ENCODE results near the gene HAUS7.

The HAUS7 gene

DNA sequence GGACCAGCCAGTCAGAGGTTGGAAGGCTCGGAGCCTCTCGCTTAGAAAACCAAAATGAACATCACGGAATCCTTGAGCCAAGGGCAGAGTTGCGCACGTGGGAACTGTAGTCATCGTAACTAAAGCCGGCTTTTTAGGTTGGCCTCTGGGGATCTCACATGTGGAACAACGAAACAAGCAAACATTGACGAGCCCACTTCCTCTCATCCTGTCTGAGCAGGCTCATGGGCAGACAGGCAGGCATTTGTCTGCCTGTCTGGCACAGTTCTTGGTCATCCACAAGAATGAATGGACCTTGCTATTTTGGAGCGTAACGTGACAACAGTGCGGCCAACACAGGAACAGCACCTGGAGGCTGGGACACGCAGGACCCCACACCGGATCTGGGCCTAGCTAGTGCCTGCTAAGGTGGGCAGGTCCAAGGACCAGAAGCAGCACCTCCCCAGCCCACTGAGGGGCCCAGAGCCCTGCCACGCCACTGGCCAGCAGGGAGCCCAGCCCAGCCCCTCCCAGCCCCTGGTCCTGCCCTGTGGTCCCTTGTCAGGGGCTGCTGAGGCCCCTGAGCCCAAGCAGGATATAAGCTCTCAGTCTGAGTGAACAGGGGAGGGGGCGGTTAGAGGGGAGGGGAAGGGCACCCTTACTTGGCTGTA lies 15.3 kb downstream of the HAUS7 start:
- no peak for TF ChIP-seq ISL1 (CRISPR knock-in tag; IDR thresholded peaks at IDR 0.05)
- ATAC-seq: no peak

DNA sequence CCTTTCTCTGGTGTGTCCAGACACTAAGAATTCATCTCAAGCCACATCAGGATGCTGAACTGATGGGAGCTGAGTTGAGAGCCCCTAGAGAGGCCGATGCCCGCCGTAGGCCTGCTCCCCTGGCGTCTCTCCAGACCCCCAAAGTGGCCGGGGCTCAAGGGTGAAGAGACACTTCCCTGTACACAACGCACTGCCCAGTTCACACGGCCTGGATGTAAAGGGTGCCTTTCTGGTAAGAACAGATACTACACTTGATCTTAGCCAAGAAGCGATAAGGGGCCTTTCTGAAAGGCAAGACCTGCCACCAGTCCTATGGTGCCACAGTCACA lies 19.5 kb downstream of the HAUS7 start:
- ATAC-seq: no peak
- TF ChIP-seq ZFP30 (CRISPR knock-in tag; IDR thresholded peaks at IDR 0.05) (no peak), TOX (CRISPR knock-in tag; IDR thresholded peaks at IDR 0.05; ENCODE audit: borderline replicate concordance) (no peak), ZFP3 (CRISPR knock-in tag; IDR thresholded peaks at IDR 0.05) (no peak), ZNF565 (CRISPR knock-in tag; conservative IDR thresholded peaks at IDR 0.05; ENCODE audit: low read depth) (no peak), BACH2 (CRISPR knock-in tag; IDR thresholded peaks at IDR 0.05; ENCODE audit: borderline replicate concordance) (no peak), OSR1 (CRISPR knock-in tag; IDR thresholded peaks at IDR 0.05) (no peak), ZNF70 (CRISPR knock-in tag; IDR thresholded peaks at IDR 0.05) (no peak)

DNA sequence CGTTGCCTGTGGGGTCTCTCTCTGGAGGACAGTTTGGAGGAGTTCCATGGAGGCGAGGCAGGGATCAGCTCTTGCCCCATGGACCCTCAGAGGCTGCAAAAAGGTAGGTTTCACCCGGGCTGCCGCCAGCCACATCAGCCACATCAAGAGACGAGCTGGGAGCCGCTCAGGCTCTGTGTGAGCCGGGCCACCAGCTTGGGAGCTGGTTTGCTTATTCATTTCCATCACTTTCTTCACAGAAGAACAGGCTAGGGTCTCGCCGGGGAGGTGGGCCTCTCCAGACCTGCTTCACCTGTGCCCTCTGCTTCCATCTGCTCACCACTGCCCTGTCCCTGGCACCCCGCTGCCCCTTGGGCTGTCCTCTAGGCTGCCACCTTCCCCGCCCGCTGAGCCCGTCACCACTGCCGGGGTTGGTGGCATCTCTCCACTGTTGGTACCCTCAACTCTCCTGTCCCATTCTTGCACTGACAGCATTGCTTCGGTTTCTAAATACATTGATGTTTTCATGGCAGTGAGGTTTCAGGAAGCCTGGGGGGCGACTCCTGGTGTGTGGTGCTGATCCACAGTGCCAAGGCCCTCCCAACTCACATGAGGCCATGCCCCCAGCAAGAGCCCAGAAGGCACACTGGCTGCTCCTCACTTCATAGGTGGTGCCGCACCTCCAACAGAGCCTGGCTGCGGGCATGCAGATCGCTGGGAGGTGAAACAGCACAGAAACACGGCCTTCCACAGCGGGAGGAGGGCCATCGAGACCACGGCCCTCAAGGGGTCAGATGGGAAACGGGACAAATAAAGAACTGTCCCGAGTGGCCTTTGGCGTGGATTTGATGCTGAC lies 20.0 kb downstream of the HAUS7 start:
- ATAC-seq: no peak
- TF ChIP-seq OSR1 (CRISPR knock-in tag; IDR thresholded peaks at IDR 0.05) (no peak), ARNTL (CRISPR knock-in tag; IDR thresholded peaks at IDR 0.05; ENCODE audit: borderline replicate concordance, low read depth) (no peak), BACH2 (CRISPR knock-in tag; IDR thresholded peaks at IDR 0.05; ENCODE audit: borderline replicate concordance) (no peak), GLIS3 (CRISPR knock-in tag; IDR thresholded peaks at IDR 0.05) (no peak), ZFP3 (CRISPR knock-in tag; IDR thresholded peaks at IDR 0.05) (no peak)
- TF ChIP-seq, protein P1, sequence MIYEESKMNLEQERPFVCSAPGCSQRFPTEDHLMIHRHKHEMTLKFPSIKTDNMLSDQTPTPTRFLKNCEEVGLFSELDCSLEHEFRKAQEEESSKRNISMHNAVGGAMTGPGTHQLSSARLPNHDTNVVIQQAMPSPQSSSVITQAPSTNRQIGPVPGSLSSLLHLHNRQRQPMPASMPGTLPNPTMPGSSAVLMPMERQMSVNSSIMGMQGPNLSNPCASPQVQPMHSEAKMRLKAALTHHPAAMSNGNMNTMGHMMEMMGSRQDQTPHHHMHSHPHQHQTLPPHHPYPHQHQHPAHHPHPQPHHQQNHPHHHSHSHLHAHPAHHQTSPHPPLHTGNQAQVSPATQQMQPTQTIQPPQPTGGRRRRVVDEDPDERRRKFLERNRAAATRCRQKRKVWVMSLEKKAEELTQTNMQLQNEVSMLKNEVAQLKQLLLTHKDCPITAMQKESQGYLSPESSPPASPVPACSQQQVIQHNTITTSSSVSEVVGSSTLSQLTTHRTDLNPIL (CRISPR knock-in tag; IDR thresholded peaks at IDR 0.05; ENCODE audit: low read depth): no peak
- TF ChIP-seq, protein P2, sequence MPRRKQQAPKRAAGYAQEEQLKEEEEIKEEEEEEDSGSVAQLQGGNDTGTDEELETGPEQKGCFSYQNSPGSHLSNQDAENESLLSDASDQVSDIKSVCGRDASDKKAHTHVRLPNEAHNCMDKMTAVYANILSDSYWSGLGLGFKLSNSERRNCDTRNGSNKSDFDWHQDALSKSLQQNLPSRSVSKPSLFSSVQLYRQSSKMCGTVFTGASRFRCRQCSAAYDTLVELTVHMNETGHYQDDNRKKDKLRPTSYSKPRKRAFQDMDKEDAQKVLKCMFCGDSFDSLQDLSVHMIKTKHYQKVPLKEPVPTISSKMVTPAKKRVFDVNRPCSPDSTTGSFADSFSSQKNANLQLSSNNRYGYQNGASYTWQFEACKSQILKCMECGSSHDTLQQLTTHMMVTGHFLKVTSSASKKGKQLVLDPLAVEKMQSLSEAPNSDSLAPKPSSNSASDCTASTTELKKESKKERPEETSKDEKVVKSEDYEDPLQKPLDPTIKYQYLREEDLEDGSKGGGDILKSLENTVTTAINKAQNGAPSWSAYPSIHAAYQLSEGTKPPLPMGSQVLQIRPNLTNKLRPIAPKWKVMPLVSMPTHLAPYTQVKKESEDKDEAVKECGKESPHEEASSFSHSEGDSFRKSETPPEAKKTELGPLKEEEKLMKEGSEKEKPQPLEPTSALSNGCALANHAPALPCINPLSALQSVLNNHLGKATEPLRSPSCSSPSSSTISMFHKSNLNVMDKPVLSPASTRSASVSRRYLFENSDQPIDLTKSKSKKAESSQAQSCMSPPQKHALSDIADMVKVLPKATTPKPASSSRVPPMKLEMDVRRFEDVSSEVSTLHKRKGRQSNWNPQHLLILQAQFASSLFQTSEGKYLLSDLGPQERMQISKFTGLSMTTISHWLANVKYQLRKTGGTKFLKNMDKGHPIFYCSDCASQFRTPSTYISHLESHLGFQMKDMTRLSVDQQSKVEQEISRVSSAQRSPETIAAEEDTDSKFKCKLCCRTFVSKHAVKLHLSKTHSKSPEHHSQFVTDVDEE (CRISPR knock-in tag; IDR thresholded peaks at IDR 0.05): no peak
- TF ChIP-seq, protein P3, sequence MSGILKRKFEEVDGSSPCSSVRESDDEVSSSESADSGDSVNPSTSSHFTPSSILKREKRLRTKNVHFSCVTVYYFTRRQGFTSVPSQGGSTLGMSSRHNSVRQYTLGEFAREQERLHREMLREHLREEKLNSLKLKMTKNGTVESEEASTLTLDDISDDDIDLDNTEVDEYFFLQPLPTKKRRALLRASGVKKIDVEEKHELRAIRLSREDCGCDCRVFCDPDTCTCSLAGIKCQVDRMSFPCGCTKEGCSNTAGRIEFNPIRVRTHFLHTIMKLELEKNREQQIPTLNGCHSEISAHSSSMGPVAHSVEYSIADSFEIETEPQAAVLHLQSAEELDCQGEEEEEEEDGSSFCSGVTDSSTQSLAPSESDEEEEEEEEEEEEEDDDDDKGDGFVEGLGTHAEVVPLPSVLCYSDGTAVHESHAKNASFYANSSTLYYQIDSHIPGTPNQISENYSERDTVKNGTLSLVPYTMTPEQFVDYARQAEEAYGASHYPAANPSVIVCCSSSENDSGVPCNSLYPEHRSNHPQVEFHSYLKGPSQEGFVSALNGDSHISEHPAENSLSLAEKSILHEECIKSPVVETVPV (CRISPR knock-in tag; IDR thresholded peaks at IDR 0.05): no peak

DNA sequence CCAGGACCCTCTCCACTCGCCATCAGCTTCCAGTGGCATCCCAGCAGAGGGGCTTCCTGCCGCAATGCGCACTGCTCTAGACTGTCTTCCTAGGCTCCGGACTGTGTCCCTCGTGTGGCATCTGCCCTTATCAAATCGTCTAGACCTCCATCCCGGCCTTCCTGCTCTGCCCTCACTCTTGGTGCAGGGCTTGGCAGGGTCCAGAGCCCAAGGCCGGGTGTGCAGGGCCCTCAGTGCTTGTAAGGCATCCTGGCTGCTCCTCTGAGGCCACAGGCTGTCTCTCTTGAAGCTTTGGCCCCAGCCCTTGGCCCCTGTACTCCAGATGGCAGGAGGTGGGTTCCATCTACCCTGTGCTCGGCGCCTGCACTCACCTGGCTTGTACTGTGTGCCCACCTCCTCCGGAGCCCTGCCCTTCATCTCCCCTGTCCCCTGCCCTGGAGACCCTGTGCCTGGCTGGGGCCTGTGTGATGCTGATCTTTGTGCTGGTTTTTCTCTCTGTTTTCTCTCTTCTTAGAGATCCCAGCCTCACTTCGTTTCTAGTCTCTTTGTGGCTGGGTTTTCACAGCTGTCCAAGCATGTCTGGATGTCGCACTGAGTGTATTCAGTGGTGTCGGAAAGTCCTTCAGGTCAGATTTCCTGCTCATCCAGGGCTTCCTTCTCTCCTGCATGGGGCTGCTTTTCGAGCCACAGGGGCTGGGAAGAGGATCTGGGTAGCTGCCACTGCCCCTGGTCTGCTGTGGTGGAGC lies 20.8 kb downstream of the HAUS7 start:
- no peak for TF ChIP-seq ZFP3 (CRISPR knock-in tag; IDR thresholded peaks at IDR 0.05)
- no peak for TF ChIP-seq ZNF8 (CRISPR knock-in tag; IDR thresholded peaks at IDR 0.05)
- TF ChIP-seq ARNTL (CRISPR knock-in tag; IDR thresholded peaks at IDR 0.05; ENCODE audit: borderline replicate concordance, low read depth): no peak
- TF ChIP-seq BACH2 (CRISPR knock-in tag; IDR thresholded peaks at IDR 0.05; ENCODE audit: borderline replicate concordance): no peak
- TF ChIP-seq, protein P1 (CRISPR knock-in tag; IDR thresholded peaks at IDR 0.05; ENCODE audit: low read depth): no peak
- no peak for TF ChIP-seq SNAI2 (CRISPR knock-in tag; IDR thresholded peaks at IDR 0.05)
- no peak for TF ChIP-seq ZFP30 (CRISPR knock-in tag; IDR thresholded peaks at IDR 0.05)
- TF ChIP-seq ZC3H10 (CRISPR knock-in tag; IDR thresholded peaks at IDR 0.05): no peak
- no peak for TF ChIP-seq ZNF70 (CRISPR knock-in tag; IDR thresholded peaks at IDR 0.05)
- TF ChIP-seq OSR1 (CRISPR knock-in tag; IDR thresholded peaks at IDR 0.05): no peak
- TF ChIP-seq ISL1 (CRISPR knock-in tag; IDR thresholded peaks at IDR 0.05): no peak
- no peak for TF ChIP-seq TCF4 (CRISPR knock-in tag; IDR thresholded peaks at IDR 0.05; ENCODE audit: borderline replicate concordance)
- TF ChIP-seq, protein P2 (CRISPR knock-in tag; IDR thresholded peaks at IDR 0.05): no peak
- no peak for TF ChIP-seq TOX (CRISPR knock-in tag; IDR thresholded peaks at IDR 0.05; ENCODE audit: borderline replicate concordance)
- TF ChIP-seq, protein P4, sequence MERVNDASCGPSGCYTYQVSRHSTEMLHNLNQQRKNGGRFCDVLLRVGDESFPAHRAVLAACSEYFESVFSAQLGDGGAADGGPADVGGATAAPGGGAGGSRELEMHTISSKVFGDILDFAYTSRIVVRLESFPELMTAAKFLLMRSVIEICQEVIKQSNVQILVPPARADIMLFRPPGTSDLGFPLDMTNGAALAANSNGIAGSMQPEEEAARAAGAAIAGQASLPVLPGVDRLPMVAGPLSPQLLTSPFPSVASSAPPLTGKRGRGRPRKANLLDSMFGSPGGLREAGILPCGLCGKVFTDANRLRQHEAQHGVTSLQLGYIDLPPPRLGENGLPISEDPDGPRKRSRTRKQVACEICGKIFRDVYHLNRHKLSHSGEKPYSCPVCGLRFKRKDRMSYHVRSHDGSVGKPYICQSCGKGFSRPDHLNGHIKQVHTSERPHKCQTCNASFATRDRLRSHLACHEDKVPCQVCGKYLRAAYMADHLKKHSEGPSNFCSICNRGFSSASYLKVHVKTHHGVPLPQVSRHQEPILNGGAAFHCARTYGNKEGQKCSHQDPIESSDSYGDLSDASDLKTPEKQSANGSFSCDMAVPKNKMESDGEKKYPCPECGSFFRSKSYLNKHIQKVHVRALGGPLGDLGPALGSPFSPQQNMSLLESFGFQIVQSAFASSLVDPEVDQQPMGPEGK (CRISPR knock-in tag; IDR thresholded peaks at IDR 0.05; ENCODE audit: borderline replicate concordance): no peak
- ATAC-seq: no peak
